GM18526 (cell line): ENCODE results near the gene FDXR.

Experiments used
- POLR2A ChIP-seq: IDR thresholded peaks from 3 replicates; pipeline ENCODE4 v1.6.1; 2011; ENCODE audit not compliant: insufficient read length; ENCODE audit errors: extremely low read depth

FDXR gene

GRCh38 chr17:74838274-74838673, 34.5 kb downstream of the FDXR start:
- TF ChIP-seq POLR2A = no peak

- no peak for TF ChIP-seq POLR2A
Measured at GRCh38 chr17:74836691-74837467, 35.9 kb downstream of the FDXR start.

- TF ChIP-seq POLR2A = no peak
Measured at GRCh38 chr17:74836191-74836590, 36.6 kb downstream of the FDXR start.

GRCh38 chr17:74833501-74834377, 39.1 kb downstream of the FDXR start:
- no peak for TF ChIP-seq POLR2A

DNA sequence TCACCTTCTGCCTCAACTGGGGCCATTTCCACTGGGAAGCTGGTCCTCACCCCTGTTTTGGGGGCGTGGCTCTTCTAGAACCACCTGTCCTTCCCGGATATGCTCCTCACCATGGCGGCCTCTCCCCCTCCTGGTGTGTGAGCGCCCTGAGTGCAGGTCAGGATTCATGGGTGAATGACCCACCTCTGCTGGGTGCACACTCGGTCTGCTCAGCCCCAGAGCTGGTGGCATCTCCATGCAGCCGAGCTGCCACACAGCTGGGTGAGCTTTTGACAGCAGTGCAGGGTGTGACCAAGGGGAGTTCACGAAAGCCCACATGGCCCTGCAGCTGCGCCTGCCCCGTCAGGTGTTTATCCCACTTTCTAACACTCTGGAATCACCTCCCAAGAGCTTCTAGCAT, 40.4 kb downstream of the FDXR start:
- TF ChIP-seq POLR2A = no peak

DNA sequence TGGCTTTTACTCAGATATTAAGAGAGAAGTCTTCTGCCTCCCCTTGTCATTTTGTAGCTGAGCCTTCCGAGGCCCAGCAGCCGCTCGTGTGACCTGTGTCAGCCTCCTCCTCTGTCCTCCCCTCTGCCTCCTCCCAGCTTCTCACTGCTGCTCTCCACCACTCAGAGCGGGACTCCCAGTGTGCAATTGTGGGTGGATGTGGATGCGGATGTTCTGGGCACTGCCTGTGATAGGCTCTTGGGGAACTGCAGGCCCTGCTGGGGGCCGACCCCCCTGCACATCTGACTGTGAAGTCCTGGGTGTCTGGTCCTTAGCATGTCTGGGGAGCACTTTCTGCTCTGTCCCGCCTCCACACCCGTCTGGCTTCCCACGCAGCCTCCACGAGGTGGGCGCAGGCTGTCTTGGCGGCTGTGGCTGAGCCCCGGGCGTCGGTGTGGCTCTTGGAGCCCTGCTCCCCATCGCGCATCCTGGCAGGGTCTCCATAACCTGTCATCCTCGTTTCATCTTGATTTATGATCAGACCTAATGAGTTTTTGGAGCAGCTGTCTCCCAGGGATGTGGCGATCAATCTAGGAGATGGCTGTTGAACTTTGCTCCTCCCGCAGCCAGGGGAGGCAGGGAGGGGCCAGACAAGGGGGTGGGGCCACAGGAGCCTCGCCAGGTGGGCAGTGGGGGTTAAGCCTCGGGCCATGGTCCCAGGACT, 41.2 kb downstream of the FDXR start:
- no peak for TF ChIP-seq POLR2A

- no peak for TF ChIP-seq POLR2A
Measured at GRCh38 chr17:74830861-74831260, 41.9 kb downstream of the FDXR start.

- TF ChIP-seq POLR2A = no peak
Measured at GRCh38 chr17:74827800-74828199, 45.0 kb downstream of the FDXR start.

DNA sequence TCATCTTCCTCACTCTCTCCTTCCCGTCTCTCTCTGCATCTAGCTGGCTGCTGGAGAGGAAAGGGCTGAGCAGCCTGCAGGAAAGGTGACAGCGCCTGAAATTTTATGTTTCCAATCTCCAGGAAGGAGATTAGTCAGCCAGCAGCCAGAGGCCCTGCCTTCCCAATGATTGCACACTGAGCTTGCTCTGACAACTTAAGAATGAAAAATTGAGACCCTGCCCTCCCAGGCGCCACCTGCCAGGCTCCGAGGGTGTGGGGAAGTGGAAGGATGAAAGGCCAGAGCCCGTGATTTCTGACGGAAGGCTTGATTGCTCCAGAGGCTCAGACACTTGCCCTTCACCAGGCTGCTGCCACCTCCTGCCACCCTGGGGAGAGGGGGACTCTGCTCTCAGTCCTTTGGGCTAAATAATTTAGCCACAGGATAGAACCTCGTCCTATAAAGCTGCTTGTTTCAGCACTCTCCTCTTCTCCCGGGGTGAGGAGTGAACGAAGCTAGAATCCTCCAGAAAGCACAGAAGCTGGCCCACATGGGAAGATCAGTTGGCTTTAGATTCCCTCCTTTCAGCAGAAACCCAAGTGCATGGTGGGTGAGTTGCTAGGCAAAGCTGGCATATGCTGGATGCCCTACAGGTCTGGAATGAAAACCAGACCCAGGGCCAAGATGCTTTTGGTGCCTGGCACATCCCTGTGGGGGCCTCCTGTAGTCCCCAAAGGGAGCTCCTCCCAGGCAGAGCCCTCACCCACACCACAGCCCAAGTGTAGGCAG, 46.7 kb downstream of the FDXR start:
- TF ChIP-seq POLR2A = no peak

GRCh38 chr17:74824961-74825627, 47.7 kb downstream of the FDXR start:
- no peak for TF ChIP-seq POLR2A

DNA sequence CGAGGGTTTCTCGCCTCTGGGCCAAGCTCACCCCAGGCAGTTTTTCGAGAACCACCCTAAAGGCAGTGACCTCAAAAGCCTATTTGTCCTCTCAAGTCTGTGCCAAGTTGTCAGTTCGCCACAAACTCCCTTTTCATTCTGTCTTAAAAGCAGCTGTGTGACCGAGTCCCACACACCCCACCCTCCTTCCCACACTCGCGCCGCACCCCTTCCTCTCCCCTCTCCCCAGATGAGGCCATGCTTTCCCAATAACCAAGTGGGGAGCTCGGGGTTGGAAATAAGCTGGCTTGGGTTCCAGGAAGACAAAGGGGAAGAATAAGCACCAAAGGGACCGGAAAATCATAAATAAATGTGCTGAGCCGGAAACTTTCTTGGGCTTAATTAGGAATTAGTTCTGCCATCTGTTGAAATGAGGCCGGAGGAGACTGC, 49.8 kb downstream of the FDXR start:
- TF ChIP-seq POLR2A = no peak

DNA sequence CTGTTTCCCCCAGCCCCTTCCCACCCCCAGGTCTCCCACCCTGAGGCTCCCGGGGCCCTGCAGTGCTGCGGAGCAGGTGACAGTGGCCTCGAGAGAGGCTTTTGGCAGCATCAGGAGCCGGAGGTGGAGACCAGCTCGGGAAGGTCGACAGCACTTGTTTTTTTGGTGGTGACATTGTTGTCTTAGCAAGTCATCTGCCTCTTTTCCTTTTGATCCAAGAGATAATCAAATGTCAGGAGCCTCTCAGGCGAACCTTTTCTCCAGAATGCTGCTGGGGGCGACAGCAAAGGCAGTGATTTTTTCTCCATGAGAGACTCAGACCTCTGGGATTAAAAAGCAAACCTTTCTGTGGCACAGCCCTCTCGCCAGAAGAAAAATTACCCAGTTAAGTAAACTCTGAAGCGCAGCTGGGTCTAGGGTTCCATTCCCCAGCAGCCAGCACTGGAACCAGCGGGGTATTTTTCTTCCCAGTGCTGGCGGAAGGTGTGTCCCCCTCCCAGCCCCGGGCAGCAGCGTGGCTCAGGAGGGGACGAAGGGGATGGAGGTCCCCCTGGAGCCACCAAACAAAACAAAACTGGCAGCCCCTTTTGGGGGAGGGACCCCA, 50.4 kb downstream of the FDXR start:
- no peak for TF ChIP-seq POLR2A

DNA sequence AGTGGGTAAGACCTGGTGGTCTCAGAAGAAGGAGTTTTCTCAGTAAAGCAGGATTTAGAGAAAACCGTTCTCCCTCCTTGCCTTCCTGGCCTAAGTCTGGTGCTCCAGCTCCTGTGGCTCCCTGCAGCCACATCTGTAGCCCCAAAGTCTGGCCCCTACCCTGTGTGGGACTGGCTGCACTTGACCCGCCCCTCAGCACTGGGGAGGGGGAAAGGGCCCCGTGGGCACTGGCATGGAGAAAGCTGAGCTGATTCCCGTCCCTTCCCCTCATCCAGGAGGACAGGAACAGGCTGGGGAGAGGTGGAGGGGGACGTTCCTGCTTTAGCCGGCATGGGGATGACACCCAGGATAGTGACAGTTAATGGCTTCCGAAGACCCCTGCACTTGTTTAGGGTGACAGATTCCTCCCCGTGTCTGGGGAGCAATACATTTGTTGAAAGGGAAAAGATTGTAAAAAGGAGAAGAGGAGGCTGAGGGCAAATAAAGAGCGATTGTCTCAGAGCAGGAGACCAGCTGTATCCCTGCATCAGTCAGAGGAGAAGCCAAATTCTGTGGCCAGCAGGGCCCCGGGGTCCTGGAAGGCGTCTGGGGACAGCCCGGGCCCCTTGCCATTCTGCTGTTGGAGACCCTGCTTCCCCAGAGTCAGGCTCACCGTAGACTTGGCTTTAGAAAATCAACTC, 51.0 kb downstream of the FDXR start:
- no peak for TF ChIP-seq POLR2A

DNA sequence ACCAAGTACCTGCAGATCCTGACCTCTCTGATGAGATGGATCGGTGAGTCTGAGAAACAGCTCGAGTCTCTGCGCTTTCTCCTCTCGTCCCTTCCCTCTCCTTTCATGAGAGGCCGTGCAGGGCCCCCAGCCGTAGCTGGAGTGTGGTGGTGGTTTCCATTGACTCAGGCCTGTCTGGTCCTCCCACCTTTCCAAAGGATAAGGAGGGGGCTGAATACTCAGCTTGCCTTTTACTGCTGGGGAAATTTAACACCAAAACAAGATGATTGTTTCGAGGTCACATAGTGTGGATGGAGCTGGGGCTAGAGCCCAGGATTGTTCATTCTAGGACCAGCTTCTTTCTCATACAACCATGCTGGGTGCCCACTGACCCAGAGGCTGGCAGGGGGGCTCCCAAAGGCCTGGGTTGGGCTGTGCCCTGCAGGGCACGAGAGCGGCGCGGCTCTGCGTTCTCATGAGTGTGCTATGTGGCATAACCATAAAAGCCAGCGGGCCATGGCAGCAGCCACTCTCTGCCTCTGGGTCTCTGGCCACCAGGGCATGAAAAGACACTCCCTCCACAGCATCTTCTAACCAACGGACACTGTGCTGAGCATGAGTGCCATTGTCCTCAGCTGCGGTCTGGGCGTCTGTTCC, 52.9 kb downstream of the FDXR start:
- no peak for TF ChIP-seq POLR2A
